ENCODE data around the gene PRDM1.

The PRDM1 gene

GRCh38 chr6:106056060-106056745 lies 29.9 kb upstream of the PRDM1 start:
- TF ChIP-seq CTCF (conservative IDR thresholded peaks at IDR 0.05; ENCODE audit: control insufficient read depth, insufficient read depth, low read depth, low read length): no peak
- H3K4me3 ChIP-seq (ENCODE audit: control insufficient read depth, low read depth, low read length): no peak overlapping the region
- DNase-seq (ENCODE audit: low read depth): no peak

- no peak for TF ChIP-seq CTCF (conservative IDR thresholded peaks at IDR 0.05; ENCODE audit: control insufficient read depth, insufficient read depth, low read depth, low read length)
- no peak overlapping the region for H3K4me3 ChIP-seq (ENCODE audit: control insufficient read depth, low read depth, low read length)
These were observed 29.3 kb upstream of the PRDM1 start for GRCh38 chr6:106056746-106057390.

GRCh38 chr6:106059331-106059730 lies 26.8 kb upstream of the PRDM1 start:
- no peak for DNase-seq (ENCODE audit: low read depth)
- no peak for TF ChIP-seq CTCF (conservative IDR thresholded peaks at IDR 0.05; ENCODE audit: control insufficient read depth, insufficient read depth, low read depth, low read length)
- no peak overlapping the region for H3K4me3 ChIP-seq (ENCODE audit: control insufficient read depth, low read depth, low read length)

More at GRCh38 chr6:106056746-106057390, 29.3 kb upstream of the PRDM1 start:
- DNase-seq (ENCODE audit: low read depth): no peak

- no peak for DNase-seq (ENCODE audit: low read depth)
- no peak for TF ChIP-seq CTCF (conservative IDR thresholded peaks at IDR 0.05; ENCODE audit: control insufficient read depth, insufficient read depth, low read depth, low read length)
- no peak overlapping the region for H3K4me3 ChIP-seq (ENCODE audit: control insufficient read depth, low read depth, low read length)
These were observed 26.0 kb upstream of the PRDM1 start for GRCh38 chr6:106060167-106060566.

GRCh38 chr6:106063448-106063850 lies 22.7 kb upstream of the PRDM1 start:
- peak; percentile 62 for DNase-seq (ENCODE audit: low read depth)
- no peak for TF ChIP-seq CTCF (conservative IDR thresholded peaks at IDR 0.05; ENCODE audit: control insufficient read depth, insufficient read depth, low read depth, low read length)
- H3K4me3 ChIP-seq (ENCODE audit: control insufficient read depth, low read depth, low read length): no peak overlapping the region

GRCh38 chr6:106064142-106064541 lies 22.0 kb upstream of the PRDM1 start:
- H3K4me3 ChIP-seq (ENCODE audit: control insufficient read depth, low read depth, low read length): no peak overlapping the region
- DNase-seq (ENCODE audit: low read depth): no peak
- TF ChIP-seq CTCF (conservative IDR thresholded peaks at IDR 0.05; ENCODE audit: control insufficient read depth, insufficient read depth, low read depth, low read length): no peak

Data from fibroblast of mammary gland (primary cell).